ENCODE results near the gene EMP1.

- TF ChIP-seq, protein P1, sequence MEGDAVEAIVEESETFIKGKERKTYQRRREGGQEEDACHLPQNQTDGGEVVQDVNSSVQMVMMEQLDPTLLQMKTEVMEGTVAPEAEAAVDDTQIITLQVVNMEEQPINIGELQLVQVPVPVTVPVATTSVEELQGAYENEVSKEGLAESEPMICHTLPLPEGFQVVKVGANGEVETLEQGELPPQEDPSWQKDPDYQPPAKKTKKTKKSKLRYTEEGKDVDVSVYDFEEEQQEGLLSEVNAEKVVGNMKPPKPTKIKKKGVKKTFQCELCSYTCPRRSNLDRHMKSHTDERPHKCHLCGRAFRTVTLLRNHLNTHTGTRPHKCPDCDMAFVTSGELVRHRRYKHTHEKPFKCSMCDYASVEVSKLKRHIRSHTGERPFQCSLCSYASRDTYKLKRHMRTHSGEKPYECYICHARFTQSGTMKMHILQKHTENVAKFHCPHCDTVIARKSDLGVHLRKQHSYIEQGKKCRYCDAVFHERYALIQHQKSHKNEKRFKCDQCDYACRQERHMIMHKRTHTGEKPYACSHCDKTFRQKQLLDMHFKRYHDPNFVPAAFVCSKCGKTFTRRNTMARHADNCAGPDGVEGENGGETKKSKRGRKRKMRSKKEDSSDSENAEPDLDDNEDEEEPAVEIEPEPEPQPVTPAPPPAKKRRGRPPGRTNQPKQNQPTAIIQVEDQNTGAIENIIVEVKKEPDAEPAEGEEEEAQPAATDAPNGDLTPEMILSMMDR (IDR thresholded peaks at IDR 0.05) = no peak
- TF ChIP-seq POLR2A (IDR thresholded peaks at IDR 0.05) = no peak
These were observed 3.1 kb downstream of the EMP1 start for GRCh38 chr12:13199592-13199991.

All from lower leg skin (tissue), 3 donors.